CD4-positive, alpha-beta T cell treated with Interferon alpha-2 for 1 hour (primary cell): ENCODE data around the gene CLRN1.

Experiments
- DNase-seq, 2 donors: peaks; one replicate each; pipeline ENCODE4 v3.0.0-alpha.2; 2020 to 2022

Gene CLRN1

GRCh38 chr3:150917951-150918350, 54.6 kb downstream of the CLRN1 start:
- DNase-seq, result no peak

GRCh38 chr3:150913133-150913922, 59.2 kb downstream of the CLRN1 start:
- DNase-seq, result no peak

DNA sequence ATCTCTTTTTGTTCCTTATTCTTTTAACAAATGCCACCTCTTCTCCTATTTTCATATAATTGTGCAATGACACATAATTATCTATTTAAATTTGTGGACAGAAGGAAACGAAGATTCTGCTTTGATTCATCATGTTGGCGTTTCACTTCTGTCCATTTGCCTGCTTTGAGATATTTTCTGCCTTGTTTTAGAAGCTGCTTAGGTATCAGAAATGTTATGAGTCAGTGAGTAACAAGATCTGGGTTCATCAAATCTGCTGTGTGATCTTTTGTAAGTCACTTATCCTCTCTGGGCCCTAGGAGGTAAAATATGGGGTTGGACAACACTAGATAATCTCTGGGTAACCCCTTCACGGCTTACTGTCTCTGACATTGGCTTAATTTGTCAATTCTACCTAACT, 60.0 kb downstream of the CLRN1 start:
- DNase-seq, result no peak

- no peak for DNase-seq
Measured at GRCh38 chr3:150911771-150912170, 60.8 kb downstream of the CLRN1 start.

DNA sequence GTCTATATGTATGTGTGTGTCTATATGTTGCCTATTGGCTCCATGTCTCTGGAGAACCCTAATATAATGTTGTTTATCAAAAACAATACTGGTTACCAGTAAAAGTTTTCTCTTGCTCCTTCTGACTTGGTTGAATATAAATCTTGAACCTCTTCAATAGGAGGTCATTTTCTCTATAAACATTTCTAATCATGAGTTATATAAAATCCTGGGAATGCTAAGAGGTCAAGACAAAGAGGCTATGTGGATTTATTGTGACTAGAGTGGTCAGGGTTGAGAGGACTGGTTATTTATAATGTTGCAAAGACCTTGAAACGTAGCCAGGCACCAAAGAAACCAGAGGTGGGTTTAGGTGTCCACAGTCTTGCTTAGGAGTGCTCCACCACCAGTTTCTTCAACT, 66.1 kb downstream of the CLRN1 start:
- no peak for DNase-seq

DNA sequence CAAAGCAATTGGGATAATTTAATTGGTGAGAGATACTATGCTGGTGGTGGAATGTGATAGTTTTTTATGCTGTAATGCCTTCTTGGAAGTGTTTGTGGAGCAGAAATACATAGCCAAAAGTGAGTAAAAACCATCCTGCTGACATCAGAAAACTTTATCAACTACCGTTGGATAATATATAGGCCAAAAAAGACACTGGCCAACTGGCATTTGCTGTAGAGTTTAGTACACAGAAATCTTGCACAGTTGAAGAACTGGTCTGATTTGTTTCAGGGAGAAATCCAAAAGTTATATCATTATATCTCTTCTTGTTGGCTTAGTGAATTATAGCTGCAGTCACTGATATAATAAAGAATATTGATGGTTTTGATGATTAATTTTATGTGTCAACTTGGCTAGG, 66.8 kb downstream of the CLRN1 start:
- DNase-seq, result no peak

GRCh38 chr3:150905339-150905738, 67.2 kb downstream of the CLRN1 start, which contains the start of gene MINDY4B:
Gene MINDY4B, minus strand, starts transcription at chr3:150905439. Its CDS starts 0 bp downstream, at chr3:150905439.
- no peak for DNase-seq

GRCh38 chr3:150902988-150903387, 69.5 kb downstream of the CLRN1 start:
- no peak for DNase-seq

DNA sequence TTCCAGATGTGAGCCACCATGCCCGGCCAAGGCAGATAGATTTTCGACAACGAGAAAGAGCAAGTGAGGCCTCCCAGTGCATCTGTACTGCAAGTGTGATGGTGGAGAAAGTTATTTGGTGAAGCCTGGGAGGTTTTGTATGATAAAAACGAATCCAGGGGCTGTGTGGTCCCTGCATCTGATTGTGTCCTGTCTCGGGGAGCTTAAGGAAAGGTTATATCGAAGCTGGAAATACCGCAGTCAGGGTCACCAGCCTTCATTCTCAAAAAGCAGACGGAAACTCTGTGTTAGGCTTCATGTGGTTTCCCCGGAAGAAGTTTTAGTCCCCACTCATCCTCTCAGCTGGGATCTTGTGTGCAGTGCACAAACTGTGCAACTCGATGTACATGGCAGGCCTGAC, 70.7 kb downstream of the CLRN1 start:
- DNase-seq, result no peak

GRCh38 chr3:150899141-150899540, 73.4 kb downstream of the CLRN1 start:
- DNase-seq, result no peak

DNA sequence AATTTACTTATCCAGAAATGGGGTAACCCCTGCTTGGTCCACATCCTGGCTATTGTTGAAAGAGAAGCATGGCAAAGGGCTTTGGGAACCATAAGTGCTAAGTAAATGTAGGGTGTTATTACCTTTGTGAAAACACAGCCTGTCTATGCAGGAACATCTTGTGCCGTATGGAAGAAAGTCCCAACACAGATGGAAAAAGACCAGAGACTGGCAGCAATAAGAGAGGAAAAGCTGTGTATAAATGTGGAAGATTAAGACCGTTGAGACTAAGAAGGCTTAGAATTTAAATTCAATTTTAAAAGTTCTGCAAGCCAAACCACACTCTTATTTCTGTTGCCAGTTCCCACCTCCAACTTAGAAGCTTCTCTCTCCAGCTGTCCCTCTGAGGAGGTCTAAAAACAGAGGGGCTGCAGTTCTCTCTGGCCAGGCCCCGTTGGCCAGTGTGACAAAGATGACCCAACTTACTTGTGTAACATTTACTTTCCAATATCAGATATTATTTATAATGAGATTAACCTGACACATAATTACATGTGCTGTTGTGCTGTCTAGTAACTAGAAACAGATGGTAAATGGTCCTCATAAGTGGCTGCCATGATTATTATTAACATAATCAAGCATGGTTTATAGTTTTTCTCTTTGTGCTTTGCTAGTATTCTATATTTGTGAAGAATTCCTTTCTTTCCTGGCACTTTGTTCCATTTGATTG, 74.3 kb downstream of the CLRN1 start:
- DNase-seq, result no peak

GRCh38 chr3:150897592-150897991, 74.9 kb downstream of the CLRN1 start:
- DNase-seq, result no peak

GRCh38 chr3:150890831-150891230, 81.7 kb downstream of the CLRN1 start:
- DNase-seq, result no peak

- DNase-seq, result no peak
Measured at GRCh38 chr3:150890295-150890694, 82.2 kb downstream of the CLRN1 start.

GRCh38 chr3:150889106-150889505, 83.4 kb downstream of the CLRN1 start:
- DNase-seq, result peak in 1 of 2 donors; percentile 5

DNA sequence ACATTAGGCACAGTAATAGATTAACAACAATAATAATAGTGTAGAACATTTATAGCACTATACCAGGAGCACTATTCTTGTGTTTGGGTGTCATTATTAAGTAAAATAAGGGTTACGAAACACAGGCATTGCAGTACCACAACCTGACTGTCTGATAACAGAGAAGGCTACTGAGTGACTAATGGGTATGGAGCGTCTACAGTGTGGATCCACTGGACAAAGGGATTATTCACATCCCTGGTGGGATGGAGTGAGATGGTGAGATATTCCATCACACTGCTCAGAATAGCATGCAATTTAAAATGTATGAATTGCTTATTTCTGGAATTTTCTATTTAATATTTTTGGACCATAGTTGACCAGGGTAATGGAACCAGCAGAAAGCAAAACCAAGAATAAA, 85.5 kb downstream of the CLRN1 start:
- no peak for DNase-seq

DNA sequence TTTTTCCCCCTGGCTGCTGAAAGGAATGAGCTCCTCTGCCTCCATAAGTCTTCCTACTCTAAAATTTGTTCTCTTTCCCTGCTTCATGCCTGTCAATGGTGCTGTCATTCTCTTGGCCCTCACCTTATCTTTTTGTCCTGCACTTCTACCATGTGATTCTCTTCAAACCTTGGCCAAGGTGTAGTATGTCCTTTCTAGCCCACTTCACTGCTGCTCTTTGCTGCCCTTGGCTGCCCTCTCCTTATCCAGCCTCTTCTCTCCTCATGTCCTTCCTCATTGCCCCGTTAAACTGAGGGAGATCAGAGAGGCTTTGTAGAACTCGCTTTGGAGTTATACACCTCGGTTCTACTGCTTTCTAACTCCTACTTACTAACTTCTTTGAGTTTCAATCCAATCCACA, 87.0 kb downstream of the CLRN1 start:
- DNase-seq, result no peak

DNA sequence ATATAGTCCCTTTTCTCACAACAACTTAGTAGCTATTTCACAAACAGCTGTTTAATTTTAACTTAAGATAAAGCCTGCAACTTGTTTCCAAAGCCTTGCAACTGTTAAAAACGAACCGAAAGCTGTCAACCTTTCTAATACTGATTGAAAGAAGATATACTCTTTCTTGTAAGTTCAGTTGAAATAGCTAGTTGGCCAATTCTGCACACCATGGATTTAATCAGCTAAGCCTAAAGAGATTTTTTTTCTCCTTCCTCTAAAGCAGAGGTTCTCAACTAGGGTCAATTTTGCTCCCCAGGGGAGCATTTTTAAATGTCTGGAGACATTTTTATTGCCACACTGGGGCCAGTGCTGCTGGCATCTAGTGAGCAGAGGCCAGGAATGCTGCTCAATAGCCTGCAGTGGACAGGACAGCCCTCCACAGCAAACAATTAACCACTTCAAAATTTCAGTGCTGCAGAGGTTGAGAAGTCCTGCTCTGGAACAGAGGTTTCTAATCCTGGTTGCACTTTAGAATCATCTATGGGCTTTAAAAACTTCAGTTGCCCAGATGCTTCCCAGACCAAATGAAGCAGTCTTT, 93.4 kb downstream of the CLRN1 start:
- no peak for DNase-seq

GRCh38 chr3:150878290-150878689, 94.2 kb downstream of the CLRN1 start:
- DNase-seq, result no peak

DNA sequence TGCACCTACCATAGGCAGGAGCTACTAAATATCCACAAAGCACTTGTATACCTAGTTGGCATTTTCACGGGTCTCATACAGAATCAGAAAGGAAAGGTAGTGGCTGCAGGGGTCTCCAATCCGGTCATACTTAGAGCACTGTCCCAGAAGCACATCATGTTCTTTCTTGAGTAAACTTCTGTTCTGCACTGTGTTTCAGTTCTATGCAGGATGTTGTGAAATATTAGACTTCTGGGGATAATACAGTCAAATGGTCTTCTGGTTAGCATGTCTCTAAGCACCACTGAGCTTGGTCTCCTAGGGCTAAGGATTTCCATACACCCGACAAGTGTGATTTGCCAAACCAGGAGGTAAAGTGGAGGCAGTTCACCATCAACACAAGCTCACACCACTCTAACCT, 95.2 kb downstream of the CLRN1 start:
- DNase-seq, result no peak

DNA sequence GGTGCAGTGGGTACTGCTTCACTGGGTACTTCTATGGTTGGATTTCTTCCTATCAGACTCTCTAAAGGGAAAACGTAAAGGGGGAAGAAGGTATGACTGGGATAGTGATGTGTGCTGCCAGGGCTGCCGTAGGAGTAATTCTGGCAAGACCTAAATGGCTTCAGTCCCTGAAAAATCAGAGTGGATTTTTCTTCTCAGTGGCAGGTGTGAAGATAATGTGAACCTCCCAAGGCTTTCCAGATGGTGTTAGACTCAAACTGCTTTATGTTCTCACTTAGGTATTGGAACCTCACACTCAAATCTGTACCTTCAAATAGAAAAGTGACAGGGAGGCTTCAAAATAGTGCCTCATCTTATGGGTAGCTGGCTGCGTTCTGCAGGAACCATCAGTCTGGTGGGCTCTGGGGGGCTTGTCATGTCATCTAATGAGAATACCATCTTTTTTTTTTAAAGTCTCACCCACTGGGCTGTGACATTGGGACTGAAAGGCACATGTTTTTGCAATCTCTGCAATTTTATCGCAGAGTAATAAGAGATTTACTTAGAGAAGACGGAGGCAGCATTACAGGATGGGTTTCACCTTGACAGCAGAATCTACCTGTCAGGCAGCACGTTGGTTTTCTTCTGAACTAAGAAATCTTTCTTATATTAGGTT, 95.8 kb downstream of the CLRN1 start:
- DNase-seq, result no peak
